Measurements from ENCODE around the gene PRKAA2.

DNA sequence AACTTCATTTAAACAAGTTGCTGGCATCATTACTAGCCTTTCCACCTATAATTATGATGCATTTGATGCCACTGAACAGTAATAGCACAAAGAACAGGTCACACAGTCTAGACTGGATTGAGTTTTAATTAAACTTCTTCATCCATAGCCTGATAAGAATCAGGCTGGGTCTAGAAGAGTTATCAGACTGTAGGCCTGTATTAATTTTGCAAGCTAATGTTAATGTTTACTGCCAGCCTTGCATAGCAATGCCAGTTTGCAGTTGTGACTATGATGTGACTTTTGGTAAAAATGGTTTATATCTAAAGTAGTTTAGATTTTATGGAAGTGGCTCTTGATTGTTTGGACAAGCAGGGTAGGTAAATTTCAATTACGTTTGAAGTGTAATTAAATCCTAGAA, 68.0 kb downstream of the PRKAA2 start:
- TF ChIP-seq, protein P1, sequence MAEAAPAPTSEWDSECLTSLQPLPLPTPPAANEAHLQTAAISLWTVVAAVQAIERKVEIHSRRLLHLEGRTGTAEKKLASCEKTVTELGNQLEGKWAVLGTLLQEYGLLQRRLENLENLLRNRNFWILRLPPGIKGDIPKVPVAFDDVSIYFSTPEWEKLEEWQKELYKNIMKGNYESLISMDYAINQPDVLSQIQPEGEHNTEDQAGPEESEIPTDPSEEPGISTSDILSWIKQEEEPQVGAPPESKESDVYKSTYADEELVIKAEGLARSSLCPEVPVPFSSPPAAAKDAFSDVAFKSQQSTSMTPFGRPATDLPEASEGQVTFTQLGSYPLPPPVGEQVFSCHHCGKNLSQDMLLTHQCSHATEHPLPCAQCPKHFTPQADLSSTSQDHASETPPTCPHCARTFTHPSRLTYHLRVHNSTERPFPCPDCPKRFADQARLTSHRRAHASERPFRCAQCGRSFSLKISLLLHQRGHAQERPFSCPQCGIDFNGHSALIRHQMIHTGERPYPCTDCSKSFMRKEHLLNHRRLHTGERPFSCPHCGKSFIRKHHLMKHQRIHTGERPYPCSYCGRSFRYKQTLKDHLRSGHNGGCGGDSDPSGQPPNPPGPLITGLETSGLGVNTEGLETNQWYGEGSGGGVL (tag by site-specific recombination; IDR thresholded peaks at IDR 0.05), result no peak
- TF ChIP-seq REPIN1 (tag by site-specific recombination; IDR thresholded peaks at IDR 0.05; ENCODE audit: low read depth) (no peak), ZNF19 (tag by site-specific recombination; IDR thresholded peaks at IDR 0.05; ENCODE audit: low read depth) (no peak), ZNF391 (tag by site-specific recombination; IDR thresholded peaks at IDR 0.05; ENCODE audit: borderline replicate concordance, low read depth) (no peak), ZNF571 (tag by site-specific recombination; IDR thresholded peaks at IDR 0.05) (no peak), ZNF777 (tag by site-specific recombination; IDR thresholded peaks at IDR 0.05; ENCODE audit: borderline replicate concordance) (no peak), ZNF549 (tag by site-specific recombination; IDR thresholded peaks at IDR 0.05) (no peak), ZNF785 (tag by site-specific recombination; IDR thresholded peaks at IDR 0.05) (no peak), HOXC10 (CRISPR knock-in tag; IDR thresholded peaks at IDR 0.05) (no peak)
- TF ChIP-seq, protein P2, sequence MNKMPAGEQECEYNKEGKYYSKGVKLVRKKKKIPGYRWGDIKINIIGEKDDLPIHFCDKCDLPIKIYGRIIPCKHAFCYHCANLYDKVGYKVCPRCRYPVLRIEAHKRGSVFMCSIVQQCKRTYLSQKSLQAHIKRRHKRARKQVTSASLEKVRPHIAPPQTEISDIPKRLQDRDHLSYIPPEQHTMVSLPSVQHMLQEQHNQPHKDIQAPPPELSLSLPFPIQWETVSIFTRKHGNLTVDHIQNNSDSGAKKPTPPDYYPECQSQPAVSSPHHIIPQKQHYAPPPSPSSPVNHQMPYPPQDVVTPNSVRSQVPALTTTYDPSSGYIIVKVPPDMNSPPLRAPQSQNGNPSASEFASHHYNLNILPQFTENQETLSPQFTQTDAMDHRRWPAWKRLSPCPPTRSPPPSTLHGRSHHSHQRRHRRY (tag by site-specific recombination; IDR thresholded peaks at IDR 0.05), result no peak
- TF ChIP-seq, protein P3, sequence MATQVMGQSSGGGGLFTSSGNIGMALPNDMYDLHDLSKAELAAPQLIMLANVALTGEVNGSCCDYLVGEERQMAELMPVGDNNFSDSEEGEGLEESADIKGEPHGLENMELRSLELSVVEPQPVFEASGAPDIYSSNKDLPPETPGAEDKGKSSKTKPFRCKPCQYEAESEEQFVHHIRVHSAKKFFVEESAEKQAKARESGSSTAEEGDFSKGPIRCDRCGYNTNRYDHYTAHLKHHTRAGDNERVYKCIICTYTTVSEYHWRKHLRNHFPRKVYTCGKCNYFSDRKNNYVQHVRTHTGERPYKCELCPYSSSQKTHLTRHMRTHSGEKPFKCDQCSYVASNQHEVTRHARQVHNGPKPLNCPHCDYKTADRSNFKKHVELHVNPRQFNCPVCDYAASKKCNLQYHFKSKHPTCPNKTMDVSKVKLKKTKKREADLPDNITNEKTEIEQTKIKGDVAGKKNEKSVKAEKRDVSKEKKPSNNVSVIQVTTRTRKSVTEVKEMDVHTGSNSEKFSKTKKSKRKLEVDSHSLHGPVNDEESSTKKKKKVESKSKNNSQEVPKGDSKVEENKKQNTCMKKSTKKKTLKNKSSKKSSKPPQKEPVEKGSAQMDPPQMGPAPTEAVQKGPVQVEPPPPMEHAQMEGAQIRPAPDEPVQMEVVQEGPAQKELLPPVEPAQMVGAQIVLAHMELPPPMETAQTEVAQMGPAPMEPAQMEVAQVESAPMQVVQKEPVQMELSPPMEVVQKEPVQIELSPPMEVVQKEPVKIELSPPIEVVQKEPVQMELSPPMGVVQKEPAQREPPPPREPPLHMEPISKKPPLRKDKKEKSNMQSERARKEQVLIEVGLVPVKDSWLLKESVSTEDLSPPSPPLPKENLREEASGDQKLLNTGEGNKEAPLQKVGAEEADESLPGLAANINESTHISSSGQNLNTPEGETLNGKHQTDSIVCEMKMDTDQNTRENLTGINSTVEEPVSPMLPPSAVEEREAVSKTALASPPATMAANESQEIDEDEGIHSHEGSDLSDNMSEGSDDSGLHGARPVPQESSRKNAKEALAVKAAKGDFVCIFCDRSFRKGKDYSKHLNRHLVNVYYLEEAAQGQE (tag by site-specific recombination; IDR thresholded peaks at IDR 0.05), result no peak
- TF ChIP-seq, protein P4, sequence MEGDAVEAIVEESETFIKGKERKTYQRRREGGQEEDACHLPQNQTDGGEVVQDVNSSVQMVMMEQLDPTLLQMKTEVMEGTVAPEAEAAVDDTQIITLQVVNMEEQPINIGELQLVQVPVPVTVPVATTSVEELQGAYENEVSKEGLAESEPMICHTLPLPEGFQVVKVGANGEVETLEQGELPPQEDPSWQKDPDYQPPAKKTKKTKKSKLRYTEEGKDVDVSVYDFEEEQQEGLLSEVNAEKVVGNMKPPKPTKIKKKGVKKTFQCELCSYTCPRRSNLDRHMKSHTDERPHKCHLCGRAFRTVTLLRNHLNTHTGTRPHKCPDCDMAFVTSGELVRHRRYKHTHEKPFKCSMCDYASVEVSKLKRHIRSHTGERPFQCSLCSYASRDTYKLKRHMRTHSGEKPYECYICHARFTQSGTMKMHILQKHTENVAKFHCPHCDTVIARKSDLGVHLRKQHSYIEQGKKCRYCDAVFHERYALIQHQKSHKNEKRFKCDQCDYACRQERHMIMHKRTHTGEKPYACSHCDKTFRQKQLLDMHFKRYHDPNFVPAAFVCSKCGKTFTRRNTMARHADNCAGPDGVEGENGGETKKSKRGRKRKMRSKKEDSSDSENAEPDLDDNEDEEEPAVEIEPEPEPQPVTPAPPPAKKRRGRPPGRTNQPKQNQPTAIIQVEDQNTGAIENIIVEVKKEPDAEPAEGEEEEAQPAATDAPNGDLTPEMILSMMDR (tag by site-specific recombination; IDR thresholded peaks at IDR 0.05), result no peak
- TF ChIP-seq, protein P5, sequence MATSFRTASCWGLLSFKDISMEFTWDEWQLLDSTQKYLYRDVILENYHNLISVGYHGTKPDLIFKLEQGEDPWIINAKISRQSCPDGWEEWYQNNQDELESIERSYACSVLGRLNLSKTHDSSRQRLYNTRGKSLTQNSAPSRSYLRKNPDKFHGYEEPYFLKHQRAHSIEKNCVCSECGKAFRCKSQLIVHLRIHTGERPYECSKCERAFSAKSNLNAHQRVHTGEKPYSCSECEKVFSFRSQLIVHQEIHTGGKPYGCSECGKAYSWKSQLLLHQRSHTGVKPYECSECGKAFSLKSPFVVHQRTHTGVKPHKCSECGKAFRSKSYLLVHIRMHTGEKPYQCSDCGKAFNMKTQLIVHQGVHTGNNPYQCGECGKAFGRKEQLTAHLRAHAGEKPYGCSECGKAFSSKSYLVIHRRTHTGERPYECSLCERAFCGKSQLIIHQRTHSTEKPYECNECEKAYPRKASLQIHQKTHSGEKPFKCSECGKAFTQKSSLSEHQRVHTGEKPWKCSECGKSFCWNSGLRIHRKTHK (tag by site-specific recombination; IDR thresholded peaks at IDR 0.05), result no peak
